Panc1 (cell line): Measurements from ENCODE around the gene OTOP3. TPM values are rescaled to one million over a fixed set of nuclear protein-coding genes. Genes with fewer than 3 reads are reported as not detected.

Experiments
- ATAC-seq: fragments of 200-7000 bp; cut with Tn5 transposase; 2 replicates; pipeline ENCODE4 v1.9.1; 2020; ENCODE audit warnings: mild to moderate bottlenecking, moderate library complexity
- BruUV-seq: library from RNA; stranded (reverse); fragments of 400-500 nt; replicated peaks from 2 replicates; lab custom pipeline; 2021; lab: Mats Ljungman, UMichigan
- CTCF ChIA-PET: fragments of 300-600 bp; sonication (Branson Sonifier 250); formaldehyde crosslinking; loops from one replicate; lab custom pipeline; 2022; ENCODE audit warnings: antibody characterized with exemption; lab: Charles Lee
- POLR2A ChIA-PET: fragments of 300-600 bp; sonication (Branson Sonifier 250); formaldehyde crosslinking; loops from one replicate; lab custom pipeline; 2022; ENCODE audit warnings: antibody characterized with exemption; lab: Charles Lee
- DNase-seq: peaks from one replicate; pipeline ENCODE4 v3.0.0-alpha.2; 2010; ENCODE audit warnings: low read depth, low spot score
- H3K27ac ChIP-seq: 2 replicates; pipeline ENCODE4 v1.5.1; 2011; ENCODE audit warnings: mild to moderate bottlenecking, low read length, inconsistent platforms
- H3K27me3 ChIP-seq: fragments of 200-500 bp; sonication (Bioruptor generic); 2 replicates; pipeline ENCODE4 v1.6.0; 2014; ENCODE audit warnings: low read length, inconsistent platforms; ENCODE audit not compliant: control insufficient read depth, insufficient read depth
- H3K36me3 ChIP-seq: fragments of 200-500 bp; sonication (Bioruptor generic); 2 replicates; pipeline ENCODE4 v1.5.1; 2014; ENCODE audit warnings: inconsistent platforms, mild to moderate bottlenecking, low read length, moderate library complexity; ENCODE audit not compliant: control insufficient read depth, insufficient read depth
- H3K4me1 ChIP-seq: 2 replicates; pipeline ENCODE4 v1.5.1; 2011; ENCODE audit warnings: inconsistent platforms, mild to moderate bottlenecking, low read length, moderate library complexity; ENCODE audit not compliant: control insufficient read depth, insufficient read depth
- H3K4me3 ChIP-seq, 2 experiments: 2 replicates each; pipeline ENCODE4 v1.5.1; 2011 to 2012; ENCODE audit warnings: low read depth in 2 of 2, low read length in 2 of 2, mild to moderate bottlenecking in 2 of 2, inconsistent platforms in 1 of 2, moderate library complexity in 1 of 2
- H3K9me3 ChIP-seq: fragments of 200-500 bp; sonication (Bioruptor generic); 2 replicates; pipeline ENCODE4 v1.5.1; 2014; ENCODE audit warnings: low read depth, mild to moderate bottlenecking, inconsistent platforms, low read length, moderate library complexity; ENCODE audit not compliant: control insufficient read depth, insufficient read depth
- POLR2AphosphoS5 ChIP-seq: IDR thresholded peaks from 2 replicates; pipeline ENCODE4 v1.6.1; 2012; ENCODE audit warnings: mild to moderate bottlenecking, low read depth, low read length, moderate library complexity
- SIN3A ChIP-seq: IDR thresholded peaks from 2 replicates; pipeline ENCODE4 v1.6.1; 2012; ENCODE audit warnings: low read depth, mild to moderate bottlenecking, low read length, moderate library complexity, borderline replicate concordance; ENCODE audit not compliant: insufficient read depth
- TCF7L2 ChIP-seq: IDR thresholded peaks from 2 replicates; pipeline ENCODE4 v1.6.1; 2011; ENCODE audit warnings: mild to moderate bottlenecking, low read depth, low read length, inconsistent platforms
- in situ Hi-C: cut with HindIII; loops from 2 replicates; pipeline ENCODE4 v1.10.0; 2016; ENCODE audit warnings: low sequenced_read_pairs, low pct_unique_long_range_greater_than_20kb
- intact Hi-C: fragments of 100-400 bp; cut with micrococcal nuclease; formaldehyde crosslinking; loops from one replicate; pipeline ENCODE4 v1.10.0; 2022; ENCODE audit not compliant: unreplicated experiment
- total RNA-seq: library from RNA; stranded (reverse); gene quantifications from one replicate; pipeline ENCODE4 v1.2.1, GENCODE V29; 2021; ENCODE audit not compliant: unreplicated experiment
- TF ChIP-seq, protein P1 (sequence below), 2 experiments: IDR thresholded peaks; 2 replicates each; pipeline ENCODE4 v1.6.1; 2011 to 2012; ENCODE audit warnings: low read depth in 2 of 2, control low read depth in 1 of 2, low read length in 1 of 2, mild to moderate bottlenecking in 1 of 2, moderate library complexity in 1 of 2; ENCODE audit not compliant: insufficient read depth in 1 of 2
- TF ChIP-seq, protein P2 (sequence below): fragments of 450-650 bp; IDR thresholded peaks from 2 replicates; pipeline ENCODE4 v1.5.1; 2017; ENCODE audit warnings: mild to moderate bottlenecking

OTOP3 gene
- total RNA-seq, 1 experiment from 2014 or later: not detected

- DNase-seq (no peak), ATAC-seq (no peak)
- intact Hi-C loops: no loop called here
- Histone ChIP-seq H3K4me1 (no peaks in the 10 kb centered on the region), H3K27ac (no peak overlapping the region), H3K36me3 (no peaks in the 10 kb centered on the region), H3K27me3 (peaks cover 12% of the 10 kb centered on the region), H3K4me3 (no peak overlapping the region), H3K9me3 (no peaks in the 10 kb centered on the region)
- ChIA-PET POLR2A (no interaction called here), CTCF (interaction anchor here (1.0 kb wide), 1 partner anchor 33 kb away, joined by 3 read pairs; the partner anchor contains the start of gene OTOP2)
- TF ChIP-seq, protein P1, sequence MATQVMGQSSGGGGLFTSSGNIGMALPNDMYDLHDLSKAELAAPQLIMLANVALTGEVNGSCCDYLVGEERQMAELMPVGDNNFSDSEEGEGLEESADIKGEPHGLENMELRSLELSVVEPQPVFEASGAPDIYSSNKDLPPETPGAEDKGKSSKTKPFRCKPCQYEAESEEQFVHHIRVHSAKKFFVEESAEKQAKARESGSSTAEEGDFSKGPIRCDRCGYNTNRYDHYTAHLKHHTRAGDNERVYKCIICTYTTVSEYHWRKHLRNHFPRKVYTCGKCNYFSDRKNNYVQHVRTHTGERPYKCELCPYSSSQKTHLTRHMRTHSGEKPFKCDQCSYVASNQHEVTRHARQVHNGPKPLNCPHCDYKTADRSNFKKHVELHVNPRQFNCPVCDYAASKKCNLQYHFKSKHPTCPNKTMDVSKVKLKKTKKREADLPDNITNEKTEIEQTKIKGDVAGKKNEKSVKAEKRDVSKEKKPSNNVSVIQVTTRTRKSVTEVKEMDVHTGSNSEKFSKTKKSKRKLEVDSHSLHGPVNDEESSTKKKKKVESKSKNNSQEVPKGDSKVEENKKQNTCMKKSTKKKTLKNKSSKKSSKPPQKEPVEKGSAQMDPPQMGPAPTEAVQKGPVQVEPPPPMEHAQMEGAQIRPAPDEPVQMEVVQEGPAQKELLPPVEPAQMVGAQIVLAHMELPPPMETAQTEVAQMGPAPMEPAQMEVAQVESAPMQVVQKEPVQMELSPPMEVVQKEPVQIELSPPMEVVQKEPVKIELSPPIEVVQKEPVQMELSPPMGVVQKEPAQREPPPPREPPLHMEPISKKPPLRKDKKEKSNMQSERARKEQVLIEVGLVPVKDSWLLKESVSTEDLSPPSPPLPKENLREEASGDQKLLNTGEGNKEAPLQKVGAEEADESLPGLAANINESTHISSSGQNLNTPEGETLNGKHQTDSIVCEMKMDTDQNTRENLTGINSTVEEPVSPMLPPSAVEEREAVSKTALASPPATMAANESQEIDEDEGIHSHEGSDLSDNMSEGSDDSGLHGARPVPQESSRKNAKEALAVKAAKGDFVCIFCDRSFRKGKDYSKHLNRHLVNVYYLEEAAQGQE (IDR thresholded peaks at IDR 0.05; ENCODE audit: insufficient read depth in 1 of 2, low read depth in 2 of 2, low read length in 1 of 2): no peak
- no peak for TF ChIP-seq SIN3A
- TF ChIP-seq POLR2AphosphoS5: no peak
- TF ChIP-seq, protein P2, sequence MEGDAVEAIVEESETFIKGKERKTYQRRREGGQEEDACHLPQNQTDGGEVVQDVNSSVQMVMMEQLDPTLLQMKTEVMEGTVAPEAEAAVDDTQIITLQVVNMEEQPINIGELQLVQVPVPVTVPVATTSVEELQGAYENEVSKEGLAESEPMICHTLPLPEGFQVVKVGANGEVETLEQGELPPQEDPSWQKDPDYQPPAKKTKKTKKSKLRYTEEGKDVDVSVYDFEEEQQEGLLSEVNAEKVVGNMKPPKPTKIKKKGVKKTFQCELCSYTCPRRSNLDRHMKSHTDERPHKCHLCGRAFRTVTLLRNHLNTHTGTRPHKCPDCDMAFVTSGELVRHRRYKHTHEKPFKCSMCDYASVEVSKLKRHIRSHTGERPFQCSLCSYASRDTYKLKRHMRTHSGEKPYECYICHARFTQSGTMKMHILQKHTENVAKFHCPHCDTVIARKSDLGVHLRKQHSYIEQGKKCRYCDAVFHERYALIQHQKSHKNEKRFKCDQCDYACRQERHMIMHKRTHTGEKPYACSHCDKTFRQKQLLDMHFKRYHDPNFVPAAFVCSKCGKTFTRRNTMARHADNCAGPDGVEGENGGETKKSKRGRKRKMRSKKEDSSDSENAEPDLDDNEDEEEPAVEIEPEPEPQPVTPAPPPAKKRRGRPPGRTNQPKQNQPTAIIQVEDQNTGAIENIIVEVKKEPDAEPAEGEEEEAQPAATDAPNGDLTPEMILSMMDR: no peak
- no peak for TF ChIP-seq TCF7L2
- in situ Hi-C loops: no loop called here
- no TSS peak for BruUV-seq
These were observed 45.1 kb upstream of the OTOP3 start for GRCh38 chr17:74890554-74890953.

- Histone ChIP-seq H3K27ac (no peak overlapping the region), H3K36me3 (no peaks in the 10 kb centered on the region), H3K27me3 (peaks cover 12% of the 10 kb centered on the region), H3K9me3 (no peaks in the 10 kb centered on the region), H3K4me1 (no peaks in the 10 kb centered on the region), H3K4me3 (no peak overlapping the region)
- BruUV-seq: no TSS peak
- CTCF ChIA-PET: interaction anchor here (1.1 kb wide), 1 partner anchor 14 kb away, joined by 3 read pairs; no protein-coding TSS in a partner anchor
- in situ Hi-C loops: no loop called here
- peak; percentile 29; the same call in 1 of the 2 replicates for ATAC-seq
- intact Hi-C loops: no loop called here
- POLR2A ChIA-PET: no interaction called here
- TF ChIP-seq POLR2AphosphoS5: no peak
- no peak for DNase-seq
These were observed 43.5 kb upstream of the OTOP3 start for GRCh38 chr17:74892013-74892841.
